ENCODE results near the gene INPP4A. TPM values are rescaled to one million over a fixed set of nuclear protein-coding genes. Genes with fewer than 3 reads are reported as not detected.

Gene INPP4A
- polyA plus RNA-seq, 2 of the 4 experiments (the other 2 are of a cell fraction), result 9.4 to 16.0 TPM

DNA sequence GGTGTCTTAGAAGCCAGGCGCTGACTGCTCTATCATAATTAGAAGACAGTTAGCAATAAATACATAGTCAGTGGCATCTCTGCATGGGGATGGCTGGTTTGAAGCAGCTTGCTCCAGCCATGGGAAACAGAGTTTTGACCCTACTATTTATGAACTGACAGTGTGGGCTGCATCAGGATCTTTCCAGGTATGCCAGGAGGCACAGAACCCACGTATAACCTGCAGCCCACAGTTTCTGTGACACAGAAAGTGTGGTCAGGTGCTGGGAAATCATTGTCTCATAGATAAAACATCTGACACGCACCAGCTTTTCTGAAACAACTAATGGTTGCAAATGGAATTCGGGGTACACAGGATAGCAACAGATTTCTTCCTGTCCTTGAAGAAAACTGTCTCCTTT lies 34.7 kb downstream of the INPP4A start:
- WGBS (ENCODE audit: missing lambda C conversion rate), result 78% methylated on average over 4 of the region's 4 CpGs
- Histone ChIP-seq H3K4me3 (no peak overlapping the region), H3K4me1 (peaks cover 32% of the 10 kb centered on the region), H3K9me3 (no peaks in the 10 kb centered on the region), H3K27ac (peak overlapping the region in 1 of 2 experiments; percentile 47; a peak in 2 of 6 replicates), H3K4me2 (peak overlapping the region; percentile 28; the same call in 2 of the 3 replicates)
- no peak for ATAC-seq
- no peak for FAIRE-seq
- CTCF ChIA-PET, result interaction anchor here (0.6 to 1.3 kb wide), 2 partner anchors 12 to 1258 kb away, joined by 3 to 4 read pairs; no protein-coding TSS in a partner anchor
- DNase-seq (ENCODE audit: low read depth in 1 of 2, low spot score in 1 of 2), result no peak
- no peak for TF ChIP-seq NR3C1 (IDR thresholded peaks at IDR 0.05)
- TF ChIP-seq, protein P1, sequence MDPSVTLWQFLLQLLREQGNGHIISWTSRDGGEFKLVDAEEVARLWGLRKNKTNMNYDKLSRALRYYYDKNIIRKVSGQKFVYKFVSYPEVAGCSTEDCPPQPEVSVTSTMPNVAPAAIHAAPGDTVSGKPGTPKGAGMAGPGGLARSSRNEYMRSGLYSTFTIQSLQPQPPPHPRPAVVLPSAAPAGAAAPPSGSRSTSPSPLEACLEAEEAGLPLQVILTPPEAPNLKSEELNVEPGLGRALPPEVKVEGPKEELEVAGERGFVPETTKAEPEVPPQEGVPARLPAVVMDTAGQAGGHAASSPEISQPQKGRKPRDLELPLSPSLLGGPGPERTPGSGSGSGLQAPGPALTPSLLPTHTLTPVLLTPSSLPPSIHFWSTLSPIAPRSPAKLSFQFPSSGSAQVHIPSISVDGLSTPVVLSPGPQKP (IDR thresholded peaks at IDR 0.05; ENCODE audit: low read depth, low read length), result no peak
- no peak for TF ChIP-seq KDM5A (IDR thresholded peaks at IDR 0.05)
- no peak for TF ChIP-seq HDAC2 (IDR thresholded peaks at IDR 0.05)
- TF ChIP-seq ZNF302 (CRISPR knock-in tag; IDR thresholded peaks at IDR 0.05), result no peak
- no peak for TF ChIP-seq FOSL2 (IDR thresholded peaks at IDR 0.05)
- no peak for TF ChIP-seq FOSL2 (CRISPR knock-in tag; IDR thresholded peaks at IDR 0.05)
- no peak for TF ChIP-seq CEBPB (IDR thresholded peaks at IDR 0.05)
- POLR2A ChIA-PET, result no interaction called here

DNA sequence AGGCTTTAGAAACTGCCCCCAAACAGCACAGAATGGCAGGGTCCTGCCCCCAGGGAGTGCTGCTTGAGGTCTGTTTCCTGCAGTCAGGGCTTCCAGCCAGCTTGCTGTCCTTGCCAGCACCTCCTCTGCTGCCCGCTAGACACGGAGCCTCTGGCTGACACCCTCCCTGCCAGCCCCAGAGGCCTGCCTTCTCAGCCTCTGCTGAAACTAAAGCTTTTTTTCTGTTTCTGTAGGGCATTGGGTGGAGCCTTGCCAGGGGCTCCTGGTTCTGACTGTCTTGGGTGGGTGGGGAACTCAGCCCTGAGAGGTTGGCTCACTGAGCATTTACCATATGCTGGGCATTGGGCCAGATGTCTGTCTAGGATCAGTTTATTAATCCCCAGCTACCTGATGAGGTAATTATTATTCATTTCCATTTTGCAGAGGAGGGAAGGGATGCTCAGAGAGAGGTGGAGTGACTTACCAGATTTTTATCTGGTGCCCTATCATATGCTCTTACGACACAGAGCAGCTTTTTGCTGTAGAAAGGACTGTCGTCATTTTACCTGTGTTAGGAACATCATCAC lies 35.4 kb downstream of the INPP4A start:
- peaks cover 33% of the 10 kb centered on the region for H3K4me1 ChIP-seq
- CTCF ChIA-PET, result interaction anchor here (0.6 to 1.3 kb wide), 2 partner anchors 11 to 1257 kb away, joined by 3 to 4 read pairs; no protein-coding TSS in a partner anchor
- H3K27ac ChIP-seq, result peak overlapping the region in 1 of 2 experiments; percentile 47; a peak in 3 of 6 replicates
- H3K4me2 ChIP-seq, result peak overlapping the region; percentile 28; the same call in 2 of the 3 replicates
- POLR2A ChIA-PET, result no interaction called here
- TF ChIP-seq, protein P2, sequence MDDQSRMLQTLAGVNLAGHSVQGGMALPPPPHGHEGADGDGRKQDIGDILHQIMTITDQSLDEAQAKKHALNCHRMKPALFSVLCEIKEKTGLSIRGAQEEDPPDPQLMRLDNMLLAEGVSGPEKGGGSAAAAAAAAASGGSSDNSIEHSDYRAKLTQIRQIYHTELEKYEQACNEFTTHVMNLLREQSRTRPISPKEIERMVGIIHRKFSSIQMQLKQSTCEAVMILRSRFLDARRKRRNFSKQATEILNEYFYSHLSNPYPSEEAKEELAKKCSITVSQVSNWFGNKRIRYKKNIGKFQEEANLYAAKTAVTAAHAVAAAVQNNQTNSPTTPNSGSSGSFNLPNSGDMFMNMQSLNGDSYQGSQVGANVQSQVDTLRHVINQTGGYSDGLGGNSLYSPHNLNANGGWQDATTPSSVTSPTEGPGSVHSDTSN (IDR thresholded peaks at IDR 0.05), result no peak
- no peak for TF ChIP-seq TP53 (CRISPR knock-in tag; IDR thresholded peaks at IDR 0.05)
- DNase-seq (ENCODE audit: low read depth in 1 of 2, low spot score in 1 of 2) (no peak), ATAC-seq (peak in 1 of 2 experiments; percentile 58; a peak in 3 of 6 replicates), FAIRE-seq (no peak)
- WGBS (ENCODE audit: missing lambda C conversion rate), result 63% methylated on average over 4 of the region's 4 CpGs
- H3K4me3 ChIP-seq, result no peak overlapping the region
- H3K9me3 ChIP-seq, result no peaks in the 10 kb centered on the region

DNA sequence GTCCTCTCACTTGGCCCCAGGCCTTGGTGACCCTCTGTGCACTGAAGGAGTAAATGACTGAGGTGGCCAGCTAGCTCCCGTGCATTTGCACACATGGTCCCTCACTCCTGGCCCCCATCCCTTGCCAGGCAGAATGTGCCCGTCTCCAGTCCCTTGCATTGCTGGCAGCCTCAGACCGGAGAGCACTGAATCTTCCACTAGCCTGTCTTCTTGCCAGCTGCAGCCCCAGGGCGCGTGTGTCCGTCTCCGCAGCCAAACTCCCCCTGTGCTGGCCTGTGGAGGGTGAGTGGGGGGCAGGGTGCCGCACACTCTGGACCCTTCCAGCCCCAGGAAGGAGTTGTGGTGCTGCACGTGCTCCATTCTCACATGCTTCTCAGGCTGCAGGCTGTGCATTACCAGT lies 35.9 kb downstream of the INPP4A start:
- no peak for ATAC-seq
- no peak for DNase-seq (ENCODE audit: low read depth in 1 of 2, low spot score in 1 of 2)
- Histone ChIP-seq H3K4me3 (no peak overlapping the region), H3K27ac (no peak overlapping the region), H3K4me2 (no peak overlapping the region), H3K4me1 (peaks cover 29% of the 10 kb centered on the region), H3K9me3 (no peaks in the 10 kb centered on the region)
- 88% methylated on average over 8 of the region's 9 CpGs for WGBS (ENCODE audit: missing lambda C conversion rate)
- TF ChIP-seq EP300 (IDR thresholded peaks at IDR 0.05), result no peak
- no peak for TF ChIP-seq FOXS1 (CRISPR knock-in tag; IDR thresholded peaks at IDR 0.05)
- no peak for TF ChIP-seq POLR2AphosphoS2 (conservative IDR thresholded peaks at IDR 0.05; ENCODE audit: low read length)
- TF ChIP-seq HDAC2 (IDR thresholded peaks at IDR 0.05), result no peak
- TF ChIP-seq, protein P3, sequence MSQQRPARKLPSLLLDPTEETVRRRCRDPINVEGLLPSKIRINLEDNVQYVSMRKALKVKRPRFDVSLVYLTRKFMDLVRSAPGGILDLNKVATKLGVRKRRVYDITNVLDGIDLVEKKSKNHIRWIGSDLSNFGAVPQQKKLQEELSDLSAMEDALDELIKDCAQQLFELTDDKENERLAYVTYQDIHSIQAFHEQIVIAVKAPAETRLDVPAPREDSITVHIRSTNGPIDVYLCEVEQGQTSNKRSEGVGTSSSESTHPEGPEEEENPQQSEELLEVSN (IDR thresholded peaks at IDR 0.05; ENCODE audit: borderline replicate concordance, low read depth), result no peak
- no peak for TF ChIP-seq HOXB5 (CRISPR knock-in tag; IDR thresholded peaks at IDR 0.05)
- TF ChIP-seq RFX5 (IDR thresholded peaks at IDR 0.05), result no peak
- no peak for TF ChIP-seq NPAS2 (CRISPR knock-in tag; IDR thresholded peaks at IDR 0.05; ENCODE audit: borderline replicate concordance)
- TF ChIP-seq HOXB13 (CRISPR knock-in tag; IDR thresholded peaks at IDR 0.05; ENCODE audit: low read depth), result no peak
- TF ChIP-seq ZSCAN20 (CRISPR knock-in tag; IDR thresholded peaks at IDR 0.05), result no peak
- no peak for TF ChIP-seq CHD2 (IDR thresholded peaks at IDR 0.05; ENCODE audit: low read length, partially characterized antibody)
- no peak for TF ChIP-seq CBX2 (IDR thresholded peaks at IDR 0.05; ENCODE audit: borderline replicate concordance, low read depth)
- TF ChIP-seq JUNB (IDR thresholded peaks at IDR 0.05), result no peak
- TF ChIP-seq MYC (IDR thresholded peaks at IDR 0.05; ENCODE audit: borderline replicate concordance, low read length), result no peak
- TF ChIP-seq, protein P2 (IDR thresholded peaks at IDR 0.05), result no peak
- TF ChIP-seq, protein P1 (IDR thresholded peaks at IDR 0.05; ENCODE audit: low read depth, low read length), result no peak
- ChIA-PET CTCF (no interaction called here), POLR2A (no interaction called here)
- FAIRE-seq, result no peak
